GM21723 (cell line): Measurements from ENCODE around the gene DLG2.
"Not testable (repeated sequence)": the region's sequence is repeated elsewhere in the genome, so short reads cannot be mapped to it uniquely, and the experiment has no call there.

Experiments
- ATAC-seq: cut with Tn5 transposase; IDR thresholded peaks from one replicate; pipeline ENCODE4 v1.9.1; 2021; ENCODE audit warnings: mild to moderate bottlenecking, moderate library complexity; ENCODE audit not compliant: unreplicated experiment

DLG2 gene

DNA sequence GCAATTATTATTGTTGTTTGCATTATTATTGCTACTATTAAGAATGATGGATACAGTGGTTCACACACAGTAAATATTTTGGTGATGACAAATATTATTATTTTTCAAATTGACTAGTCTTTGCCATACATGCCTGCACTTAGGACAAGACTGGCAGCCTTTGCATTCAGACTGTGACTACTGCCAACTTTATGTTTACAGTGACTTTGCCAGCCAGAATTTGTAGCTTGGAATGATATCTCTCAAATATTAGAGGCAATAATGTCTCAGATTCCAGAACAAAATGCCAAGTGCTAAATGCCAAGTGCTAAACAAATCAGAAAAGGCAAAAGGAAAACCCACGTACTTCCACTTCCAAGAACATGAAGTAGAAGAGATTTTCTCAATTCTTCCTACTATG is 823.1 kb downstream of the DLG2 start:
- ATAC-seq, result no peak

DNA sequence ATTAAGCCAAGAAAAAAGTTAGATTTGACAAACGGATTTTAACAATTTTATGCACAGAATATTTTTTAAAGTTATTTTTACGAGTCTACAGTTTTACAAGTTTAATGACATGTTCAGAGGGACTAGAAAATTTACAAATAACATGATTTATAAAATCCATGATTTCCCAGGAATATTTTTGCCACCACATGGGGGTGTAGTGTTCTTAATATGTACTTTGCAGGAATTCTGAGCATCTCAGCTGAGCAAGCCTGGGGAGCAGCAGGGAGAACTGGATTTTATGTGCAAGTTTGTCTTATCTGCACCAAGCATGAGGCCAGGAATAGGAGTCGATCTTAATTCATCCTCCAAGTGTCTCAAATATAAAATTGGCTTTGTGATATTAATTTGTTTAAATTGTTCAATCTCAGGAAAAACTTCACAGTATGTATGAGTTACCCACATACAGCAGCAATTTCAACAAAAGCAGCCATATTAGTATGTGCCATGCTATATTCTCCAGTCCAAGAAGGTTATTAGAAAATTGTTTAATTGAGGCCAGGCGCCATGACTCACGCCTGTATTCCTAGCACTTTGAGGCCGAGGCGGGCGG is 826.3 kb downstream of the DLG2 start:
- no peak for ATAC-seq

DNA sequence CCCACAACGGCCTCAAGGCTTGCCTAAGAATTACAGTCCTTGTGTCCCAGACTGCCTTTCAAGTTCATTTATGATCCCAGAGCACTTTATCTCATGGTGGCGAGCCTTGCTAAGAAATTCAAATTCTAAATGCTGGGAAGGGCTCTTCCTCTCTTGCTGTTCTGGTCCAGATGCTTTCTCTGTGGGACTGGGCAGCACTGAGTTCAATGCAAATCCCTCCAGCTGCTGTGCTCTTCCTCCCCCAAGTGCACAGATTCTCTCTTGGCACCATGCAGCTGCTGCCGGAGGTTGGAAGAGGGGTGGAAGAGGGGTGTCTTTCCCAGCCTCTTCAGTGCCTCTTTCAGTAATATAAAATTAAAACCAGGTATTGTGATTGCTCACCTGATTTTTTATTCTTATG is 828.0 kb downstream of the DLG2 start:
- no peak for ATAC-seq

GRCh38 chr11:84795698-84796097 is 831.4 kb downstream of the DLG2 start:
- no peak for ATAC-seq

GRCh38 chr11:84794663-84795443 is 832.3 kb downstream of the DLG2 start:
- no peak for ATAC-seq

- no peak for ATAC-seq
Measured at GRCh38 chr11:84793318-84793717, 833.8 kb downstream of the DLG2 start.

GRCh38 chr11:84790849-84791427 is 836.2 kb downstream of the DLG2 start:
- ATAC-seq, result no peak

GRCh38 chr11:84788220-84788619 is 838.9 kb downstream of the DLG2 start:
- no peak for ATAC-seq

DNA sequence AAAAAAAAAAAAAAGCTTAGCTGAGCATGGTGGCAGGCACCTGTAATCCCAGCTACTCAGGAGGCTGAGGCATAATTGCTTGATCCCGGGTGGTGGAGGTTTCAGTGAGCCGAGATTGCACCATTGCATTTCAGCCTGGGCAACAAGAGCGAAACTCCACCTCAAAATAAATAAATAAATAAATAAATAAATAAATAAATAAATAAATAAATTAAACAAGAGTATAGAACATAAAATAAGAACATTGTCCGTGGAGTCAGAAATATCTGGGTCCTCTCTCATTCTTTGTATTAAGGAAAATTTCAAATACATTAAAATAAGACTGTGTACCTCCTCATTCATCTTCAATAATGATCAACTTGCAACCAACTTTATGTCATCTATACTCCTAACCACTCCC is 843.0 kb downstream of the DLG2 start:
- not testable (repeated sequence) for ATAC-seq

- ATAC-seq, result no peak
Measured at GRCh38 chr11:84780689-84781293, 846.4 kb downstream of the DLG2 start.

- ATAC-seq, result no peak
Measured at GRCh38 chr11:84775503-84775902, 851.6 kb downstream of the DLG2 start.

GRCh38 chr11:84763931-84764330 is 863.2 kb downstream of the DLG2 start:
- ATAC-seq, result no peak

DNA sequence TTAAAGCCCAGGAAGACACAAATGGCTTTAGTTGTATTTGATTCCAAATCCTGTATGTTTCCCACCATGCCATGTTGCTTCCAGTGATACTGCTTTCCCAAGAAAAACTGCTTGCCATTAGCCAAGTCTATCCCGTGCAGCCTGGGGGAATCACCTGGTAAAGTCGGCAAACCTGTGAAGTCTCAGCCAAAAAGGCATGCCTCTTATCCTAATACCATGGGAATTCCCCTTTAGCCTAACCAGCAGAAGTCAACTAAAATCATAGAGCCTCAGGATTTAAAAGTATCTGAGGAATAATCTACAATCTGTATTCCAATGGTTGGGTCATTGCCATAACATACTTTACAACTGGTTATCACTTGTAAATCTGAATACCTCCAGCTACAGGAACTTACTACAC is 869.4 kb downstream of the DLG2 start:
- no peak for ATAC-seq

GRCh38 chr11:84751371-84751770 is 875.8 kb downstream of the DLG2 start:
- no peak for ATAC-seq

GRCh38 chr11:84747871-84748270 is 879.3 kb downstream of the DLG2 start:
- no peak for ATAC-seq

DNA sequence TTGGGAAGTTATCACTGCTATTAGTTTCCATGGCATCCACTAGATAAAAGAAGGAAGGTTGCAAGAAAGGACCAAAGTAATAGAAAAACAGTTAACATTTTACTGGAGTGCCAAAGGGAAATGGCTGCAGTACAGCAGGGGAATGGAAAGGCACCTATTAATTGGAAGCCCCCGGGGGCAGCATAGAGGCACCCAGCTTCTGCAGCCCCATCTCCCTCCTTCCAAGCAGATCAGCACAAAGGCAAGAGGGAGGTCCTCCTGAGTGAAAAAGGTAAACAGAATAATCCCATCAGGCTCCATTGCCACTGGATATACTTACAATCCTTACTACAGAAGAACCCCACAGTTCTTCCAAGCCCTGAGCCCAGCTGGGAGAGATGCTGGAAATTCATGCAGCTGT is 887.1 kb downstream of the DLG2 start:
- ATAC-seq, result no peak

- ATAC-seq, result no peak
Measured at GRCh38 chr11:84724256-84724655, 902.9 kb downstream of the DLG2 start.

- no peak for ATAC-seq
Measured at GRCh38 chr11:84722583-84723108, 904.5 kb downstream of the DLG2 start.

GRCh38 chr11:84721561-84721961 is 905.6 kb downstream of the DLG2 start:
- ATAC-seq, result no peak

- ATAC-seq, result no peak
Measured at GRCh38 chr11:84720706-84721402, 906.3 kb downstream of the DLG2 start.

DNA sequence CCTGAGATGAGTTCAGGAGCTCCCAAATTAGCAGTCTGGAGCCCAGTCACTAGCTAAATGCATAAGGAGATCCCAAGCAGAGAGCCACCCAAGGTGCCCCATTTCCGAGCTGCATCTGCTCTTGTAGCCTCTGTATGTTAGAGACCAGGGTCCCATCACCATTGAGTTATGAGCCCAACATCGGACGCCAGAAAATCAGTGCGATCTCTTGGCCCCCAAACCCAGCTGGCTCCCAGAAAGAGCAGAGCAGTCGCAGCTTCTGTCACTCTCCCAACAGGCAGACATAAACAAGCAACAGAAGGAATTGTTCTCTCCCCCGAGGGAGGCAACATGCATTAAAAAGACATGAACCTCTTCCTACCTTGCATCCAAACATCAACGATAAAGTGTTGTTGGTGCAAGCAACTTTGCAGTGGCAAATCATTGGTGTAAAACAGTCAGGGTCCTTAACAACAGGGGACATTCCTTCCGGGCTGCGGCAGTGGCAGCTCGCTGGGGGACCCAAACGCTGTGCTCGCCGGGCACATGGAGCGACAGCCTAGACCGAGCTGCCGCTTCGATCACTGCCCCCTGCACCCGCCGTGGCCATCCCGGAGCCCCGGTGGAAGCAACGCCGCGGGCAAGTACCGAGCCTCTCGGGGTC is 907.1 kb downstream of the DLG2 start:
- no peak for ATAC-seq
